GDM1 (cell line): ENCODE measurements around the gene SPATA3.
"Not testable (repeated sequence)": the region's sequence is repeated elsewhere in the genome, so short reads cannot be mapped to it uniquely, and the experiment has no call there.

ENCODE experiments used
- DNase-seq: peaks from one replicate; lab custom pipeline; 2025; lab: John Stamatoyannopoulos, UW

SPATA3 gene

DNA sequence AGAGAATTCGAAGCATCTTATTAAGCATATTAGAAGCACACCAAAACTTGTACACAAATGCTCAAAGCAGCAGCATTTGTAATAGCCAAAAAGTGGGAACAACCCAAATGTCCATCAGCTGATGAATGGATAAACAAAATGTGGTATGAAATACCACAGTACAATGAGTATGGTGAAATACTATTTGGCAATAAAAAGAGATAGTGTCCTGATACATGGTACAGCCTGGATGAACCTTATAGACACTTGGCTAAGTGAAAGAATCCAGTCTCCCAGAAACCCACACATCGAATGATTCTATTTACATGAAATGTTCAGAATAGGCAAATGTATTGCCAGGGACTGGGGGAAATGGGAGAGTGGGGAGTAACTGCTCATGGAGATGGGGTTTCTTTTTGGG lies 3.0 kb downstream of the SPATA3 start:
- DNase-seq = no peak

GRCh38 chr2:230999477-230999876 lies 3.6 kb downstream of the SPATA3 start:
- no peak for DNase-seq

DNA sequence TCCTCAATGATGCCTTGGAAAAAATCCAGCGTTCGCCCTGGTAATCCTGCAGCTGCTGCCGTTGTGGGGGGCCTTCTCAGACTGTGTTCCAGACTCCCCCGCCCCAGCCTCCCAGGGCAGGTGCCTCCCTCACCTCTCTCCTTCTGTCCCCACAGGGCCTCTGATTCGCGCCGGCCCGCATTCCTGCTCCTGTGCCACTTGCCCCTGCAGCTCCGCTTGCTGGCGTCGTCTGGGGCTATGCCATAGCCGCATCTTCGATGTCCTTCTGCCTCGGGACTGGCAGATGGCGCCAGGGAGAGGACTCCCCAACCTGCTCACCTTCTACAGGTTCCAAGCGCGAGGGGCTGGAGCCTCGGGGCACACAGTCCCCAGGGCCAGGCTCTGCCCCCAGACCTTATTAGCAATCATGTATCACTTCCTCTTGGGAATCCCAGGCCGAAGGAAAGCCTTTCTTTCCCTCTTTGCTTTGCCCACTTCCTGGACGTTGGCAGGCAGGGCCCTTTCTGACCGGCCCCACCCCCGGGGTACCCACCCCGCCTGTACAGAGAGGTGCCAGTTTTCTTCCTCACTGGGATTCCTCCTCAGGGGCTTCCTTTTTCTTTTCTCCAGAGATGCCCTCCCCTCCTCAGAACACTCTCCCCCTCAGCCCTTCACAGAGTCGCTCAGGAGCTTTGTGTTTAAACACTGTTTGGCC lies 4.4 kb downstream of the SPATA3 start:
- DNase-seq = no peak

GRCh38 chr2:231001036-231001435 lies 5.1 kb downstream of the SPATA3 start:
- DNase-seq = no peak

DNA sequence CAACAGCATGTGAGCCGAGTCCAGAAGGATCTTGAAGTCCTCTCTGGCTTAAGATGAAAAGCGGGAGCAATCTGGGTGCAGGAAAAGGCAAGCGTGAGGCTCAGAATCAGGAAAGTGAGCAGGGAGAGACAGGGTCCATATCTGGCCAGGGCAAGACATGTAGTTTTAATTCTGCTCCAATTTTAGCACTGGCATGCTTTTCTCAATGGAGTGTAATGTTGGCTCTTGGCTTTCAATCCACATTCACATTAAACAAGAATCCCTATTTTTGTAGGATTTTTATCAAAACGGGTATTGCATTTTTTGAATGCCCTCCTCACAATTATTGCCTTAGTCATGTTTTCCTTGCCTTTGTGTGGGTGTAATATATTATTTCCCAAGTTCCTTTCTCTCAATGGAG lies 6.0 kb downstream of the SPATA3 start:
- DNase-seq = no peak

DNA sequence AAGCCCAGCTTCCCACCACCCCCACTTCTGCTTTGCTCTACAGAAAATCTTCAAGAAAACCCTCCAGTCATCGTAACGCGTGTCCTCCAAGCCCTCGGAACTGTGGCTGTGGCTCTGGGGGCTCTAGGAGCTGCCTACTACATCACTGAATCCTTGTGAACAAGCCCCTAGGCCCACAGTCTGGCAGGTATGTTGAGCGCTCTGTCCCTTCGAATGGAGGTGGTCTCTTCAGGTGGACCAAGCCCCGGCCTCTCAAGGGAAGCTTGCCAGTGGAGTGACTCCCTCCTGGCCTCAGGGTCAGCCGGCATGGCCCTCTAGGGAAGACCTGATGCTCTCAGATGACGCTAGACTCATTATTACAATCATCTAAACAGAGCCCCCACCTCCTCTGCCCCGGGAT lies 6.7 kb downstream of the SPATA3 start:
- DNase-seq = no peak

DNA sequence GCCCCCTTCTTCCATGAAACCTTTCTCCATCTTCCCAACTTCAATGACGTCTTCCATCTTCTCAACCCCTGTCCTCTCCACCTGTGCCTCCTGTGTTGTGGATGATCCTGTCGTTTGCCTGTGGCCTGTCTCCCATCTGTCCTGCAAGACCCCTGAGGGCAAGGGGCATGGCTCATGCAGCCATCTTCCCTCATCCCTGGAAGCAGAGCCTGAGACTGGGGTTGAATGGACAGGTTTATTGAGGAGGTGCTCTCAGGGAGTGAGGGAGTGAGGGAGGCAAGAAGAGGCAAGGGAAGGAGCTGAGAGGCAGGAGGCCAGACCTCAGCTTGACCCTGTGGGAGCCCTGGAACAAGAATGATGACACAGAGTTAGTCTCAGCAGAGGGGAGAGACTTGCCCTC lies 7.3 kb downstream of the SPATA3 start:
- no peak for DNase-seq

GRCh38 chr2:231004930-231005329 lies 9.0 kb downstream of the SPATA3 start:
- not testable (repeated sequence) for DNase-seq

DNA sequence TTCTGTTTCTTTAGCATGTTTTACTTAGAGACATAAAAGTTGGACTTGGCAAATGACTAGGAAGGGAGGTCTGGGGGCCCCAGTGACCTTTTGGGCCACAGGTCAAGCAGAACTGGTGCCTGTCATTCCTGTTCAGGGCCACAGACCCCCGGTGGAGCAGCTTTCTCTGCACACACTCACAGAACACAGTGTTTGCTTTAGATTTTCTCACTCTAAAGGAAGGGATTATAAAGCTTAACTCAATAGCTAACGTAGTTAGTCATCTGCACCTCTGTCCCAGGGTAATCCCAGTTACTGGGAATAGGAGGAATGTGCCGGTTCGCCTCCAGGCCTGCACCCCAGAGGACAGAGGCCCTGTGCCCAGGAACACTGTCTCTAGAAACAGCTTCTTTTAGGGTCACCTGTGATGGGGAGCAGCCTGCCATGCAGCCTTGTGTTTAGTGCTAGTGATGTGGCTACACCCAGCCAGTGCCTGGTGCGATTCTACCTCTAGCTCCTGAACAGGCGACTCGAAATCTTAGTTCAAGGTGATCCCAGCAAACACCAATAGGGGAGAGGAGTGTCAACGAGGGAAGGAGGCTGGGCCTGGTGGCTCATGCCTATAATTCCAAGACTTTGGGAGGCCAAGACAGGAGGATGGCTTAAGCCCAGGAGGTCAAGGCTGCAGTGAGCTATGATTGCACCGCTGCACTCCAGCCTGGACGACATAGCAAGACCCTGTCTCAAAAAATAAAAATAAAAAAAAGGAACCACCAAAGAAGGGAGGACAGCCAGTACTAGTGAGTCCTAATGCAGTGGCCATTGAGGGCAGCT lies 11.6 kb downstream of the SPATA3 start:
- no peak for DNase-seq

DNA sequence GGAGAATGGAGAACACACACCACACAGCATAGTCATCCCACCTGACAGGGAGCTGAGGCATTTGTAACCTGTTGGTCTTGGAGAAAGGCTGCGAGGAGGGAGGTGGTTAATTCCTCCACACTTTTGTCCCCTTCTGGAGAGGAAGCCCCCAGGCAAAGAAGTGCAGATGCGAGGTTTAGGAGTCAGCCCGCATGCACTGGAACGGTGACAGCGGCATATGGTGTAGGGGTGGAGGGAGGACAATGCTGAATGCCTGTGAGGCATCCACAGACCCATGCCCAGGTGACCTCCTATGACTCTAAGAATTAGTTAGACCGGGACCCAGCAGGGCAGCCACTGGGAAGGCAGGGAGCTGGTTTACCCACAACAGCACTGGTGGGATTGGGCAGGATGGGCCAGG lies 12.2 kb downstream of the SPATA3 start:
- DNase-seq = no peak

- no peak for DNase-seq
Observed at GRCh38 chr2:231009236-231009919, 13.5 kb downstream of the SPATA3 start.

- no peak for DNase-seq
Observed at GRCh38 chr2:231010201-231010730, 14.3 kb downstream of the SPATA3 start.

GRCh38 chr2:231011526-231011925 lies 15.6 kb downstream of the SPATA3 start:
- DNase-seq = no peak

DNA sequence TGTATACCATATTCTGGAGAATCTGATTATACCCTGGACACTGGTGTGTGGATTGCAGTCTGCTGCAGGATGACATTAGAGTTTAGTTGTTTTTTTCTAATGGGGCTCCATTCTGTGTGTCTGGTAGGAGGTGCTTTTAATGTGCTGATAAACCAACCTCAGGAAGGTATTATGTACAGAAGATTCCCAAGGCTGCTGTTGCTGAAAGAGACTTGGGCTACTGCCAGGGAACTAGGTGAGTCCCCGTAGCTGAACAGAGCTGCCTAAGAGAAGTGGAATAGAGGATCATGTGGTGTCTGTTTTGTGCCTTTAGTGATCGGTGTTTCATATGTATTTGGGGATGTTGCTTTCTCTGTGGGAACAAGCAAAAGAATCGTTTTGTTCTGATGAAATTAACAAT lies 16.5 kb downstream of the SPATA3 start:
- no peak for DNase-seq

DNA sequence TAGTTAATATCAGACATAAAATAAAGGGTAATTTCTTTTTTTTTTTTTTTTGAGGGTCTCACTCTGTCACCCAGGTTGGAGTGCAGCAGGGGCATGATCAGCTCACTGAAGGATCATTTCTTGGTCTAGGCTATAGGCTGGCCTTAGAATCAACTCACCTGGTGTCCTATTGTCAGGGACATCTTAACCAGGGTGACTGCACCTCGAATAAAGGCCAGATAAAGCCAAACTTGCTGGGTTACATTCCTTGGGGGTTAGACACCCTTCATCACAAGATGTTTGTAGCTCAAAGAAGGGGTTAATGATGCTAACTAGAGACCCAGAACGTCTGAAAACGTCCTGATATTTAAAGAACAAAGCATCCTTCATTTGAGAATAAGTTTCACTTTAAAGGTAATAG lies 17.9 kb downstream of the SPATA3 start:
- DNase-seq = no peak

DNA sequence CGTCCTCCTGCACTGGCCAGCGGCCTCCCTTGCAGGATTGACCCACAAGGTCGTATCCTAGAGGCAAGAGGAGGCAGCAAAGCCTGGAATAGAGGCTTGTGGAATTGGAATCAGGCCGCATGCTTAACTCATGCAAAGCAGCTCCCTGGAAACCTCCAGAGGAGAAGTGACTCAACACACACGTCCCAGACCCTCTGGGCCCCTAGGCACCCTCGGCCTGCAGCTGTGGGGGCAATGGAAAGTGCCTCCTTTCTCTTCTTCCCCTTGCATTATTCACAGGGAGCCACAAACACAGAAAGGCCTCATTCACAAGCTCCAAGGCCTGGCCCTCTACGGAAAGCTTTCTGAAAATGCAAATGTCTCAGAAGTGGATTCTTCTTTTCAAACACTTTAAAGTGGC lies 19.6 kb downstream of the SPATA3 start:
- DNase-seq = no peak

- no peak for DNase-seq
Observed at GRCh38 chr2:231015926-231016325, 20.0 kb downstream of the SPATA3 start.

- no peak for DNase-seq
Observed at GRCh38 chr2:231016566-231017230, 20.8 kb downstream of the SPATA3 start.

DNA sequence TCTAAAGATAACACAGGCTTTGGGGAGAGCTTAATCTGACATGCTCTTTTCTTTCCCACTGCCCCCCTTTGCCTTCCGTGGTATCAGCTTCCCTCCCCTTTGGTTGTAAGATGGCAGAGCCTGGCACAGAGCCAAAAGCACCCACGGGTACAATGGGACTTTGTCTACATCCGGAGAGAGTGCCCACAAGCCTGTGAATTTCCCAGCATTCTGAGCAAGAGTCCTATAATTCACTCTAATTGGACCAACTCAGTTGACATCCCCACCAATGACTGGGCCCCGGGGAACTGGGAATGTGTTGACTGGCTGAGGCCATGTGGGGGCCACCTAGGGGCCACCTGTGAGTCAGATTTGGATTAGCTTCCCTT lies 21.3 kb downstream of the SPATA3 start:
- DNase-seq = no peak

- DNase-seq = no peak
Observed at GRCh38 chr2:231018184-231018583, 22.3 kb downstream of the SPATA3 start.

GRCh38 chr2:231025059-231025458 lies 29.1 kb downstream of the SPATA3 start:
- DNase-seq = not testable (repeated sequence)

GRCh38 chr2:231028889-231029288 lies 33.0 kb downstream of the SPATA3 start:
- DNase-seq = no peak
